GM20431 (cell line): ENCODE data around the gene HIPK1.

Source experiments
- in situ Hi-C: fragments of 300-500 bp; cut with MseI, MboI; formaldehyde crosslinking; loops from one replicate; pipeline ENCODE4 v1.15.0; 2020; ENCODE audit warnings: low sequenced_read_pairs; ENCODE audit not compliant: unreplicated experiment

Gene HIPK1

DNA sequence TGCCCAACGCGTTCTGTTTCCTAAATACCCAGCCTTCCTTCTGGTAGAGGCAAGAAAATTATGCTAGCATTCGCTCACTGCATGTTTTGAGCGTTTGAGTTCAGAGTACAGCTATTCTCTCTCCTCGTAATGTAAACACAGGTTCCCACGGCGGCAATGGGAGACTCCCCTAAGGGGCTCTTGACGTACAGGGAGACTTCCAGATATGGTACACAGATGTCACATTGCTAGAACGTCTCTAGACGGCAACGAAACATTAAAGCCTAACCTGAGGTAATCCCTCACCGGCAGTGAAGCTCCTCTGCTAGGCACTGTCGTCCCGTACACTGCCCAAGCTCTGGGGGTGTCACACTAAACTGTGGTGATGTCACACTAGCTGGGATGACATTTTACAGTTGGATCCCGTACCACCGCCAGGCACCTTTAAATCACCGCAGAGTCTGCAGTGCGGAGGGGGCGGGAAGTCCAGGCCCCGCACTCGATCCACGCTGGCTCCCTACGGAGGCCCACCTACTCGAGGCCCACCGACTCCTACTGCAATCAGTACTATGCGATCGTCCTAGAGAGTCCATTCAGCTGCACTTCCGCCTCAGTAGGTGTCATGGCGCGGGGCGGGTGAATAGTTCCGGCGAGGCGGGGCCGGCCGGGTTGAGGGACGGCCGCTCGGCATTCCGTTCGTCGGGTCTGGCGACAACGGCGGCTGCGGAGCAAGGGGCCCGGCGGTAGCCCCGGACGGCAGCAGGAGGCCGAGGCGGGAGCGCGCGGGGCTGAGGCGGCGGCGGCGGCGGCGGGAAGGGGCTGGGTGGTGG, at the start of gene HIPK1:
Gene HIPK1, plus strand, starts transcription at position 384 of the 809 bp plus-strand sequence.
- in situ Hi-C loops, result no loop called here

DNA sequence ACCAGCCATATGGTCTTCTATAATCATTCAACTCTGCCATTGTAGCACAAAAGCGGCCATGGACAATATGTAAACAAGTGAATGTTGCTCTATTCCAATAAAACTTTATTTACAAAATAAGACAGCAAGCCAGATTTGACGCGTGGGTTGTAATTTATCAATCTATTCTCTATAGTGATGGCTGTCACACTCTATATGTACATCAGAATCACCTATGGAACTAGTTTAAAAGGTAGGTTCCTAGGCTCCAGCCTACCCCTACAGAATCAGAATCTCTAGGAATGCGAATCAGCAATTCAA, 49.4 kb upstream of the HIPK1 start:
- in situ Hi-C loops, result no loop called here

DNA sequence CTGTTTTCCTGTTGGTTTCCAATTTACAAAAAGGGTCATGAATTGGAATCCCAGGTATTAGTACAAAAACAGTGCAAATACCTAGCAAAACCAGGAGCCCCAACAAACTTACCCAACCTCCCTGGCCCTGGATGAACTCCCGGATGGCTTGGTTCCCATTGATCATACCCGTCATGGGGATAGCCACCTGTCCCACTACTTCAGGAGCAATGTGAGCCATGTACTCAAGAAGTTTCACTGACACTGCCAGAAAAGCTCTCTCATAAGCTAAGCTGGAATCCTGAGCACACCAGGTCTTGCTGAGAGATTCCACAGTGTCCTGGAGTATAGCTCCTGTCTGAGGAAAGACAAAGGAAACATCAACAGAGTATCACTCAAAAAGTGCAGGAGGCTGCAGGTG, 47.5 kb upstream of the HIPK1 start:
- in situ Hi-C loops, result no loop called here

DNA sequence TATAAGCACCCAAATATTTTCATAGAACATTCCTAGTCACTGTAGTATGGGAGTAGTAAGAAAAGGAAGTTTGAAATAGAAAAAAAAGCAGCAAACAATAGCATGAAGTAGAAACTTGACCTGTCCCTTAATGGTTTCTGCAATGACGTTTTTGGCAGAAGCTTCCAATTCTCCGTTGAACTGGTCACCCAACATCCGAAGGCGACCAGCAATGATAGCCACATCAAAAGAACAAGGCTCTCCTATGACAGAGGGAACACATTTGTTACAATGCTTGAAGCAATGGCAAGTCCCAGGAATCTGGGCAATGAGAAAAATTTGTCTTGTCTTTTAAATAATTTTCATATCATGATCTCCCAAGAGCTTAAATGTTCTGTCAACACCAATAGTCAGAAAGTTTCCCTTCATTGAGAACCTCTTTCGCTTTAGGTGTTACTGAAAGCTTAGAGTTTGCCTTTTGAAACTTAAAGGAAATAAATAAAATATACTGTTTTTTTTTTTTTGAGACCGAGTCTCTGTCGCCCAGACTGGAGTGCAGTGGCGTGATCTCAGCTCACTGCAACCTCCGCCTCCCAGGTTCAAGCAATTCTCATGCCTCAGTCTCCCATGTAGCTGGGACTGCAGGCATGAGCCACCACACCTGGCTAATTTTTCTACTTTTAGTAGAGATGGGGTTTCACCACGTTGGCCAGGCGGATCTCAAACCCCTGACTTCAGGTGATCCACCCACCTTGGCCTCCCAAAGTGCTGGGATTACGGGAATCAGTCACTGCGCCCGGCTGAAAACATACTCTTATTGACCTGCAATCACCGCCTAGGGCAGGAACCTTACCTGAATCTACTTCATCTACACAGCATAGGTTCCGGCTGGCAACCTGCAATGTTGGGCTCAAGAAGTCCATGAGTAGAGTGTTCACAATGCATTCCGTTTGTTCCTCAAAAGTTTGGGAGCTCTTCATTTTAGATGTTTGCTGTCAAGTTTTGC, 42.4 kb upstream of the HIPK1 start:
- in situ Hi-C loops, result no loop called here

DNA sequence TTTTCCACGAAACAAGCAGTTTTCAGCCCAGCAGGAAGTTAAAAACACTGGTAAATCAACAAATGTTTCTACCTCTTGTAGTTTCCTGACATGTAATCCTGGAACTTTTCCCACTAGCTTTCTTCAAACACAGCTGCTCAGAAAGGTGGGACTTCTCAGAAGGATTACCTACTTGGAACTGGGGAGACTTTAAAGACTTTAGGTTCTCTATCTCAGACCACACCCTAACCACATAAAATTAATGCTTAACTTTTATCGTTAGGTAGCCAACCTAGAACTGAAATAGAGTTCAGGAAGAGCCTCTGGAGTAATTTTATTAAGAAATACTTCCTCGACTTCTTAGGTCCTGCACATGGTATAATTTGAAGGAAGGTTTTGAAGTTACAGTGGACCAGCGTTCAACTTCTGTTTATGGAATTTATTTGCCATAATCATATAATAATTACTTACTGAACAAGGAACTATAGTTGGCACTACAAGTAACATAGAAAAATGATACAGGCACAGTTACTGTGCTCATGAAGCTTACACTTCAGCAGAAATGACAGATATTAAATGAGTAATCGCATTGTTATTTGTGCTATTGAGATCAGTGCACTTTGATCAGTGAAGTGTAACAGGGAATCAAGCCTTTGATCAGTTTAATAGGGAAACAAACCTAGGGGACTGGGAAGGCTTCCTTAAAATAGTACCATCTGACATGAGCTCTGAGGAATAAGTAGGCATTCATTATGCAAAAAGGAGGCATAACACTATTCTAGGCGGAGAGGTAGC, 41.5 kb upstream of the HIPK1 start, which contains the start of gene BCL2L15:
Gene BCL2L15, minus strand, starts transcription at position 180 of the 774 bp plus-strand sequence. CDS start 206 bp downstream, outside the sequence.
- in situ Hi-C loops, result no loop called here

DNA sequence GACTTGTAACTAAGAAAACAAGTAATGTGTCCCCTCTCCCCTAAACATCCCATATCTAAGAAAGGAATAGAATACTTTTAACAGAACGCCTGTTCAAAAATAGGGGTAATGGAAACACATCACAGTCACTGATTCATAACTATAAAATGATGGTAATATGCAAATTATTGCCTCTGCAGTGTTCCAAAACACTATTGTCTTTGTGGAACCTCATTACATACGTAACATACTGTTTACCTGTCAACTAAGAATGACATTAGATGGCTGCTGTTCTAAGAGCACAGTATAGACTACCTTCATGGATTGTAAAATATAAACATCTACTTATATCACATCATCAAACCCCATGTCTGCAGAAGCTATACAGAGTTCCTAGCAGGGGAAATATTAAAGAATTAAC, 38.3 kb upstream of the HIPK1 start:
- in situ Hi-C loops, result no loop called here

DNA sequence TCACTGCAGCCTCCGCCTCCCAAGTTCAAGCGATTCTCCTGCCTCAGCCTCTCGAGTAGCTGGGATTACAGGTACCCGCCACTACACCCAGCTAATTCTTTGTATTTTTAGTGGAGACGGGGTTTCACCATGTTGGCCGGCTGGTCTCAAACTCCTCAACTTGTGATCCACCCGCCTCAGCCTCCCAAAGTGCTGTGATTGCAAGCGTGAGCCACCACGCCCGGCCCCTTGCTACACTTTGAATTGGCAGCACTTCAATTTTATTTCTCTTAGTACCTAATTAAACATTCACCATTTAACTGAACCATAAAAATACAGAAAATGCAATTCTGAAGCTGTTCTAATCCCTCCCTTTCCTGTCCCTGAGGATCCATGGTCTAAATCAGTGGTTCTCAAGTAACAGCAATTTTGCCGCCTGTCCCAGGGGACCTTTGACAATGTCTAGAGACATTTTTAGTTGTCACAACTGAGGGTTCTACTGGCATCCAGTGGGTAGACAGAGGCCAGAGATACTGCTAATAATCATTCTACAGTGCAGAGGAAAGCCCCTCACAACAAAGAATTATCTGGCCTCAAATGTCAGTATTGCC, 37.4 kb upstream of the HIPK1 start:
- in situ Hi-C loops, result no loop called here

DNA sequence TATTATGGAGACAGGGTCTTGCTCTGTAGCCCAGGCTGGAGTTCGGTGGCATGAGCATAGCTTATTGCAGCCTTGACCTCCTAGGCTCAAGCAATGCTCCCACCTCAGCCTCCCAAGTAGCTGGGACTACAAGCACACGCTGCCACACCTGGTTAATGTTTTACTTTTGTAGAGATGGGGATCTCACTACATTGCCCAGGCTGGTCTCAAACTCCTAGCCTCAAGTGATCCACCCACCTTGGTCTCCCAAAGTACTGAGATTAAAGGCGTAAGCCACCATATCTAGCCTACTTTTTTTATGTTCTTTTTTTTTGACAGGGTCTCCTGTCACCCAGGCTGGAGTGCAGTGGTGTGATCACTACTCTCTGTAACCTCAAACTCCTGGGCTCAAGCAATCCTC, 35.9 kb upstream of the HIPK1 start:
- in situ Hi-C loops, result no loop called here

DNA sequence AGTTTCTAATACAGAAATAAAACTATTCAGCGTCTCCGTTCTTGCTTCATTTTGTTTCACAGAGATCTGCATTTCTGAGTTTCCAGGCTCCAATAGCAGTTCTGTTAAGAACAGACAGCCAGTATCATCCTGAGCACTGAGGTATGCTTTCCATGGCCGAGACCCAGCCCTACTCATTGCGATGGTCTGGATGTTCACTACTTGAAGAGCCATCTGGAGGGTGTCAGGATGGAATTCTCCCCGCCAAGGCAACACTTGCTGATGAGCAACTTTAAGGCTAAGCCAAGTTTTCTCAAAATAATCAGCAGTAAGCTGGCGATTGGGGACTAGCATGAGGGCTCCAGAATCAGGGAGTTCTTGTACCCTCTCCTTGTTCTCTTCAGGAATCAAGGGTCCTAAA, 34.0 kb upstream of the HIPK1 start:
- in situ Hi-C loops, result no loop called here

DNA sequence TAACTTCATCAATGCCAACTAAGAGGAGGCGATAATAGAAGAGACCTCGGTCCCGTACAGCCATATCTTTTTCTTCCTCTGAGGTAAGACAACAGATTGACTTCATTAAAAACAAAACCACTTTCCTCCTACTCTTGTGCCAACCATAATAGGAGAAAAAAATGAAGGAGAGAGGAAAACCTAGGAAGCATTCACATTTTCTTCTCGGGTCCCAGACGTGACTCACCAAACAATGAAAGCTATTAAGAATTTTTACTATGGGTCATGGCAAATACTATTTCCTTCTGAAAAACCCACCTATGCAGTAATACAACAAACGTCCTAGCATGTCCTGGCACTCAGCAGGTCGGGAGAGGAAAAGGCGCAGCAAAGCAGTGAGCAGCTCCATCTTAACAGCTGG, 33.2 kb upstream of the HIPK1 start:
- in situ Hi-C loops, result no loop called here

DNA sequence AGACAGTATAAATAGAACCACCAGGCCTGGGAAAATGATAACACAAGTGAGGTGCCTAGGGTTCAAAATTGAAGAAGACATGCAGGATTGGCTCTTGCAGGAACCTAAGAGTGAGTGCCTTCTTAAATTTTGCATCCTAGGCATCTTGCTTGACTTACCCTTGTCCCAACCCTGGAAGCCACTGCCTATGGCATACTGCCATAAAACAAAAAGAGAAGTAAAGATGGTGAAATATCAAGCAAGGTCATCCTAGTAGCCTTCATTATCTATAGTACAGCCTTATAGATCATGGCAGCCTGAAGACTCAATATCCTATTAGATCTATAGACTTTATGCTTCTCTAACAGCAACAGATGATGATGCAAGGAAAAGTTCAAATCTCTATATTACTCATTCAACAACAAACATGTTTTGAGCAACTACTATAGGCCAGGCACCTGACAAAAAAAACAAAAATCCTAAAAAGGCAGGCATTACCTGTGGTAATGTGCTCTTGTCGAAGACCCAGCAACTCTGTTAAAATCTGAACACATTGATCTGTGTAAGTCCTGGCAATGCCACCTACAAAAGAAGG, 30.8 kb upstream of the HIPK1 start:
- in situ Hi-C loops, result no loop called here

DNA sequence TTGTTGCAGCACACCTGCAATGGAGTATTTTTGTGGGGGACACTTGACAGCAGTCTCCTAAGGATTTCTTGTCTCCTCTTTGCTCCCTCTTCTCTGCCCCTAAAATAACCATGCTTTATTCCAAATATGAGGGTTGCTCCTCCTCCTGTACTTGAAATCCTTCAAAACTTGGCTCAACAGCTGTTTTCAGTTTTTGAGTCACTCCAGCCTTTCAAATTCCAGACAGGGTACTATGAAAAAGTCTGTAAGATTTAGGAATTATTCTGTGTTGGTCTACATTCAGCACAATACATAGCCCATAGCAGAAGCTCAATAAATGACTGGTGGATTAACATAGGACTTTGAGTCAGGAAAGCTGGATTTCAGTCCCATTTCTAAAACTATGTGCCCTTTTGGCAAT, 30.0 kb upstream of the HIPK1 start:
- in situ Hi-C loops, result no loop called here

DNA sequence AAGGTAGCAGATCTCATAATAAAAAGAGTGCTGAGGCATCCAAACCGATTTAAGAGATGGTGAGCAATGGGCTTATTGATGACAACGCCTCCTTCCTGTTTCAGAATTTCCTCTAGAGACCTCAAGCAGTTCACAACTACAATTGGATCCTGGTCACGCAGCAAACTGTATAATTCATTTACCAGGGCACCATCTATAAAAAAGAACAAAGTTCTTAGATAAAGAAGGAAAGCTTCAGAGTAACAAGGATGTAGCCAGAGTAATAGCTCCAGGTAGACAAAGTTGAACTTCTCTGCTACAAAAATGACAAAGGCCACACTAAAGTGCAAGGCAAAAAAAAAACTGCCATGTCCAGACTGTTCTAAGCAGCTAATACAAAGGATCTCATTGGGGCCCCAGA, 27.9 kb upstream of the HIPK1 start:
- in situ Hi-C loops, result loop anchor here (10.0 kb wide), 1 partner anchor 76 kb away; no protein-coding TSS in a partner anchor

DNA sequence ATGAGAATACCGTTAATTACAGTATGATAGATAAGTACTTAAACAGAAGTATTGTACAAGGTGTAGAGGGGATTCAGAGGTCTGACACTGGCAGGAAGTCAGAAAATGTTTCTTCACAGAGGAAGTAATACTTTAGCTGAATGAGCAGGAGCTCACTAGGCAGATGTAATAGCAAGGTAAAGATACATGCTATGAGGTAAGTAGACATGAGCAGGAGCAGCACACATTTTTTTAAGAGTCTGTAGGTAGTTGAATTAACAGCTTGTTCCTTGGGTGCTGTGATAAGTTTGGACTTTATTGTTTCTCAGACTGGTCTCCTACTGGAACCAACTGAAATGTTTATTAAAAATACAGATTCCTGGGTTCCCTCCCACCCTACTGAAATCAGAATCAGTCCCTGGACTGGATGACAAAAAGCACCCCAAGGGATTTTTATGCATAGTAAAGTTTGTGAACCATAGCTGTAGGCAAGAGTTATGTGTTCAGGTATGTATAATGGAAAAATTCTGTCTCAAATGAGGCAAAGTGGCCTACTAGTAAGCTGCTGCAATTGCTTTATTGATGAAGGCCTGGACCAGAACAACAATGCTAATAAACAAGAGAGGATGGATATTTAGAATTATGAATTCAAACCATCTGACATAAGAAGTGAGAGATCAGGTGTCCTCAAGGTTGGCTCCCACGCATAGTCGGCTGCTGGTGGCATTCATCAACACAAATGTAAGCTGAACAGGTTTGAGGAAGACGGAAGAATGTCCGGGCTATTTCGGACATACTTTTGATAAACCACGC, 25.4 kb upstream of the HIPK1 start:
- in situ Hi-C loops, result loop anchor here (10.0 kb wide), 1 partner anchor 79 kb away; no protein-coding TSS in a partner anchor

DNA sequence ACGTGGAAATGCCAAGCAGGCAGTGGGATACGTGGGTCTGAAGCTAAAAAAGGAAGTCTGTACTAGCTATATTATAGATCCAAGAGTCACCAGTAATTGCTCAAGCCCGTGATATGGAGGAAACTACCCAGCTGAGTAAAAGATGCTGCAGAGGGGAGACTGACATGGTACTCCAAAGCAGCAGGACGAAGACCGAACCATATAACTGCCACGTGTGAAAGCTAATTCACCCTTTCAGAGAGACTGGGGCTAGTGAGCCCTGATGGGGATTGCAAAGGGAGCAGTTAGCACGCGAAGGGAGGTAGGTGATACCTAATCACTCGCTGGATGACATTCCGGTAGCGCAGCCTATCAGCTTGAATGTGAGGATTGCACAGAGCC, 24.8 kb upstream of the HIPK1 start:
- in situ Hi-C loops, result loop anchor here (10.0 kb wide), 1 partner anchor 79 kb away; no protein-coding TSS in a partner anchor

DNA sequence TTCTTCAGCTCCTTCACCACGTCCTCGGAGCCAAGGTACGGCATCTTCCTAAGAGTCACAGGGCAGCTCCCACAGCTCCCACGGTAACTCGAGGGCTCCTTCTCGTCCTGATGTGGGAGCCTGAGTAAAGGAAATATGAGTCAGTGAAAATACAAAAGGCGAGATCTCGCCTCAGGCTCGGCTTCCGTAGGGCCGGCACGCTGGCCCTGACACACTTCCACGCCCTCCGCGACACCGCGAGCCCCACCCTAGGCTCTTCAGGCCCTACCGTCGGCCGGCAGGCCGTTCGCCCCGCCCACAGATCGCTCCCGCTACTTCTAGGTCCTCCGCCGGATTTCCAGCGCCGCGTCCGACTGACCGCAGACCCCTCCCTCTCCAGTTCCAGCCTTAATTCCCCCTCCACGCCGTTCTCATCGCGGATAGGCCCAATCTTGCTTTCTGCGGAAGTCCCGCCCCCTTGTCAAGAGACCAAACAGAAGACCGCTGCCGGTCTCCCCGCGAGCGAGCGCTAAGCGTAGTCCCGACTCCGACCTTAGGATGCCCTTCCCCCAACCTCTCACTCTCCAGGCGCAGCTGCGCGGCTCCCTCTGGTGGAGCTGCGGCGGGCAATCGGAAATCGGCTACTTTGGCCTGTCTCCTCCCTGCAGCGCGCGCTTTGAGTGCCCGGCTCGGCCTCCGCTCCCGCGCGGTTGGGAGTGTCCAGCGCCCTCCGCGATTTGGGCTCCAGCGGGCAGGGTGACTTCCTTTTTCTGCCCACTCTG, 24.3 kb upstream of the HIPK1 start, which contains the start of the genes AP4B1 and DCLRE1B:
Gene AP4B1, minus strand, starts transcription at position 126 of the 761 bp plus-strand sequence. Its CDS starts 82 bp downstream, at position 44.
Gene DCLRE1B, plus strand, starts transcription at position 653 of the 761 bp plus-strand sequence. CDS start 261 bp downstream, outside the sequence.
- in situ Hi-C loops, result loop anchor here (10.0 kb wide), 1 partner anchor 80 kb away; no protein-coding TSS in a partner anchor

DNA sequence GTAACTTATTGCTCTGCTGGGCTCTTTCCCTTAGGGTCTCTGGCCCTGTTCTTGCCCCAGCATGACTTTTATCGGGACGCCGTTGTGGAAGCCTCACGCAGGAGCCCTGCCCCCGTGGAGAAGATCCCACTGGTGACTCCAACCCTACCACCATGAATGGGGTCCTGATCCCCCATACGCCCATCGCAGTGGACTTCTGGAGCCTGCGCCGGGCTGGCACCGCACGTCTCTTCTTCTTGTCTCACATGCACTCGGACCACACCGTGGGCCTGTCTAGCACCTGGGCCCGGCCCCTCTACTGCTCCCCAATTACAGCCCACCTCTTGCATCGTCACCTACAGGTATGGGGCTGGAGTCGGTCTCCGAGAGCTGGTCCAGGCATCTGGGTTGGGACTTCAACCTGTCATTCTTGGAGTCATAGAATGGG, 23.7 kb upstream of the HIPK1 start:
- in situ Hi-C loops, result loop anchor here (10.0 kb wide), 1 partner anchor 81 kb away; no protein-coding TSS in a partner anchor
